GM12878 (cell line): Measurements from ENCODE around the gene SCLY. TPM values are rescaled to one million over a fixed set of nuclear protein-coding genes. Genes with fewer than 3 reads are reported as not detected.

ENCODE experiments used
- ATAC-seq: fragments of 200-7000 bp; cut with Tn5 transposase; 3 replicates; pipeline ENCODE4 v1.9.1; 2020; ENCODE audit warnings: mild to moderate bottlenecking, moderate library complexity
- BruUV-seq: library from RNA; stranded (reverse); fragments of 400-500 nt; replicated peaks from 2 replicates; lab custom pipeline; 2021; lab: Mats Ljungman, UMichigan
- CTCF ChIA-PET: fragments of 300-600 bp; sonication (Branson Sonifier 250); formaldehyde crosslinking; extraction: SDS; loops from one replicate; lab custom pipeline; 2021; ENCODE audit warnings: inconsistent platforms; lab: Yijun Ruan, JAX
- POLR2A ChIA-PET: fragments of 350-600 bp; formaldehyde crosslinking; extraction: SDS; loops from one replicate; lab custom pipeline; 2021; ENCODE audit warnings: inconsistent platforms; lab: Charles Lee
- RAD21 ChIA-PET: fragments of 300-600 bp; sonication (Branson Sonifier 250); formaldehyde crosslinking; loops from one replicate; lab custom pipeline; 2023; ENCODE audit warnings: antibody characterized with exemption; ENCODE audit not compliant: unreplicated experiment; lab: Charles Lee
- SMC1A ChIA-PET: fragments of 300-600 bp; sonication (Branson Sonifier 250); formaldehyde crosslinking; loops from one replicate; lab custom pipeline; 2023; ENCODE audit not compliant: unreplicated experiment, uncharacterized antibody; lab: Charles Lee
- DNase-seq: peaks from one replicate; pipeline ENCODE4 v3.0.0-alpha.2; 2011; ENCODE audit warnings: low read depth, low spot score
- FAIRE-seq: peaks from 3 replicates; lab custom pipeline; 2011; peaks lifted over from hg19 to GRCh38; lab: Jason Lieb, UNC
- H2AFZ ChIP-seq: 2 replicates; pipeline ENCODE4 v1.6.0; 2011; ENCODE audit warnings: low read depth, low read length, control low read depth; ENCODE audit not compliant: control insufficient read depth
- H3K27ac ChIP-seq: 2 replicates; pipeline ENCODE4 v1.5.1; 2011; ENCODE audit warnings: control low read depth; ENCODE audit not compliant: control insufficient read depth, insufficient read depth
- H3K27me3 ChIP-seq, 2 experiments: replicated peaks in 1 of 2; 2 replicates each; pipeline versions ENCODE4 v1.6.0 to v1.6.1; 2011; ENCODE audit warnings: low read length in 1 of 2; ENCODE audit not compliant: control insufficient read depth in 2 of 2, insufficient read depth in 2 of 2
- H3K36me3 ChIP-seq, 2 experiments: 2 replicates each; pipeline ENCODE4 v1.5.1; 2011; ENCODE audit warnings: low read length in 1 of 2; ENCODE audit not compliant: control insufficient read depth in 2 of 2, insufficient read depth in 2 of 2
- H3K4me1 ChIP-seq: 2 replicates; pipeline ENCODE4 v1.6.1; 2011; ENCODE audit warnings: mild to moderate bottlenecking, low read length, moderate library complexity, mixed read lengths; ENCODE audit not compliant: control insufficient read depth, insufficient read depth
- H3K4me2 ChIP-seq: 2 replicates; pipeline ENCODE4 v1.6.0; 2011; ENCODE audit warnings: control low read depth; ENCODE audit not compliant: control insufficient read depth, insufficient read depth
- H3K4me3 ChIP-seq: fragments of 200-600 bp; sonication (generic); 2 replicates; pipeline ENCODE4 v1.5.1; 2016
- H3K79me2 ChIP-seq: 2 replicates; pipeline ENCODE4 v1.6.0; 2011; ENCODE audit warnings: low read length; ENCODE audit not compliant: control insufficient read depth, insufficient read depth
- H3K9ac ChIP-seq: 2 replicates; pipeline ENCODE4 v1.8.0; 2011; ENCODE audit warnings: low read length, control low read depth, mixed read lengths; ENCODE audit not compliant: control insufficient read depth, insufficient read depth
- H3K9me3 ChIP-seq: replicated peaks from 3 replicates; pipeline ENCODE4 v1.5.1; 2011; ENCODE audit warnings: mild to moderate bottlenecking, low read length; ENCODE audit not compliant: control insufficient read depth, insufficient read depth
- H4K20me1 ChIP-seq: 2 replicates; pipeline ENCODE4 v1.6.0; 2011; ENCODE audit not compliant: control insufficient read depth, insufficient read depth
- IKZF1 ChIP-seq: fragments of 450-650 bp; conservative IDR thresholded peaks from 2 replicates; pipeline ENCODE4 v1.6.1; 2017; ENCODE audit warnings: antibody characterized with exemption, mild to moderate bottlenecking
- IRF3 ChIP-seq: fragments of 450-650 bp; IDR thresholded peaks from 2 replicates; pipeline ENCODE4 v1.6.1; 2014; ENCODE audit warnings: mild to moderate bottlenecking
- MYC ChIP-seq: IDR thresholded peaks from 2 replicates; pipeline ENCODE4 v1.6.1; 2011; ENCODE audit warnings: mild to moderate bottlenecking, low read length, moderate library complexity, inconsistent platforms; ENCODE audit not compliant: insufficient read depth, insufficient replicate concordance, insufficient read length, severe bottlenecking
- NRF1 ChIP-seq: conservative IDR thresholded peaks from 2 replicates; pipeline ENCODE4 v1.6.1; 2011; ENCODE audit warnings: mild to moderate bottlenecking, low read depth, low read length, improper control_type of control experiment
- PAX5 ChIP-seq: IDR thresholded peaks from 2 replicates; pipeline ENCODE4 v1.6.1; 2011; ENCODE audit warnings: low read depth, low read length, borderline replicate concordance
- POLR2A ChIP-seq: IDR thresholded peaks from 2 replicates; pipeline ENCODE4 v1.6.1; 2011; ENCODE audit warnings: low read depth, mild to moderate bottlenecking, low read length
- SREBF1 ChIP-seq: IDR thresholded peaks from 2 replicates; pipeline ENCODE4 v1.6.1; 2012; ENCODE audit warnings: mild to moderate bottlenecking, low read length
- STAT1 ChIP-seq: fragments of 450-650 bp; conservative IDR thresholded peaks from 2 replicates; pipeline ENCODE4 v1.6.1; 2014; ENCODE audit warnings: antibody characterized with exemption, mild to moderate bottlenecking
- YY1 ChIP-seq: IDR thresholded peaks from 2 replicates; pipeline ENCODE4 v1.6.1; 2011; ENCODE audit warnings: low read depth, mild to moderate bottlenecking, low read length
- ZZZ3 ChIP-seq: IDR thresholded peaks from 2 replicates; pipeline ENCODE4 v1.6.1; 2011; ENCODE audit warnings: low read depth; ENCODE audit not compliant: control insufficient read depth, insufficient read length
- WGBS: methylation state at CpG from one replicate; pipeline ENCODE4 v1.1.6; 2016; ENCODE audit warnings: low lambda C conversion rate; ENCODE audit not compliant: insufficient replicate concordance, insufficient coverage; ENCODE audit errors: missing lambda C conversion rate; 5-methylcytosine and 5-hydroxymethylcytosine counted together
- in situ Hi-C: fragments of 300-500 bp; cut with MboI; formaldehyde crosslinking; loops from 9 replicates; pipeline ENCODE4 v1.14.3; 2018; ENCODE audit warnings: mixed read lengths
- intact Hi-C: fragments of 100-400 bp; cut with micrococcal nuclease; formaldehyde crosslinking; loops from one replicate; pipeline ENCODE4 v1.14.2; 2022; ENCODE audit not compliant: unreplicated experiment
- polyA plus RNA-seq, 11 experiments: library from polyadenylated mRNA; depleted of rRNA in 4 of 11; unstranded in 6 of 11; stranded (reverse) in 5 of 11; fragments of >200 nt; fragmentation: Nextera tagmentation in 4 of 11; fragmentation: Illumina TruSeq in 1 of 11; extraction: Ambion mirVana in 4 of 11; extraction: Trizol in 1 of 11; gene quantifications; 1 replicate in 1 of 11; 2 replicates in 10 of 11; pipeline versions ENCODE4 v1.2.1 to v1.2.3, GENCODE V29; 2011 to 2016; ENCODE audit warnings: inconsistent platforms in 2 of 11, missing spikeins in 2 of 11, low read depth in 1 of 11
- total RNA-seq, 4 experiments: library from RNA; depleted of rRNA in 3 of 4; stranded (reverse); fragments of >200 nt in 3 of 4; fragmentation: Illumina TruSeq in 1 of 4; extraction: Trizol in 1 of 4; gene quantifications; 2 replicates each; pipeline versions ENCODE4 v1.2.1 to v1.2.3, GENCODE V29; 2013 to 2021
- TF ChIP-seq, protein P1 (sequence below): IDR thresholded peaks from 2 replicates; pipeline ENCODE4 v1.6.1; 2012; ENCODE audit warnings: low read length, inconsistent platforms
- TF ChIP-seq, protein P2 (sequence below): fragments of 450-650 bp; formaldehyde crosslinking; IDR thresholded peaks from 2 replicates; pipeline ENCODE4 v1.4.0; 2022; ENCODE audit warnings: mild to moderate bottlenecking, moderate library complexity

The SCLY gene
- total and polyA plus RNA-seq, 10 of the 15 experiments (the other 5 are each of a cell fraction or from before 2014, with no cell fraction given), result 3.3 to 49.1 (median 32.3) TPM

GRCh38 chr2:238023608-238024007 is 37.2 kb upstream of the SCLY start:
- ATAC-seq (no peak), FAIRE-seq (no peak), DNase-seq (no peak)
- Histone ChIP-seq H3K9me3 (no peaks in the 10 kb centered on the region), H3K4me1 (no peaks in the 10 kb centered on the region), H3K9ac (no peak overlapping the region), H3K27ac (no peak overlapping the region), H4K20me1 (no peaks in the 10 kb centered on the region), H3K4me2 (no peak overlapping the region), H3K36me3 (peaks cover 0 to 7% of the 10 kb centered on the region in 2 experiments; a peak in 3 of 4 replicates), H3K79me2 (no peaks in the 10 kb centered on the region), H3K4me3 (no peak overlapping the region), H3K27me3 (no peaks in the 10 kb centered on the region), H2AFZ (no peak overlapping the region)
- 100% methylated on average over 2 of the region's 2 CpGs for WGBS
- ChIA-PET POLR2A (no interaction called here), RAD21 (no interaction called here), CTCF (interaction anchor here (1.0 kb wide), 1 partner anchor 51 kb away, joined by 3 read pairs; no protein-coding TSS in a partner anchor), SMC1A (no interaction called here)
- in situ Hi-C loops (no loop called here), intact Hi-C loops (no loop called here)
- BruUV-seq, result no TSS peak
- TF ChIP-seq IKZF1, result no peak
- no peak for TF ChIP-seq SREBF1
- no peak for TF ChIP-seq NRF1
- TF ChIP-seq, protein P1, sequence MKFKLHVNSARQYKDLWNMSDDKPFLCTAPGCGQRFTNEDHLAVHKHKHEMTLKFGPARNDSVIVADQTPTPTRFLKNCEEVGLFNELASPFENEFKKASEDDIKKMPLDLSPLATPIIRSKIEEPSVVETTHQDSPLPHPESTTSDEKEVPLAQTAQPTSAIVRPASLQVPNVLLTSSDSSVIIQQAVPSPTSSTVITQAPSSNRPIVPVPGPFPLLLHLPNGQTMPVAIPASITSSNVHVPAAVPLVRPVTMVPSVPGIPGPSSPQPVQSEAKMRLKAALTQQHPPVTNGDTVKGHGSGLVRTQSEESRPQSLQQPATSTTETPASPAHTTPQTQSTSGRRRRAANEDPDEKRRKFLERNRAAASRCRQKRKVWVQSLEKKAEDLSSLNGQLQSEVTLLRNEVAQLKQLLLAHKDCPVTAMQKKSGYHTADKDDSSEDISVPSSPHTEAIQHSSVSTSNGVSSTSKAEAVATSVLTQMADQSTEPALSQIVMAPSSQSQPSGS, result no peak
- TF ChIP-seq MYC, result no peak
- no peak for TF ChIP-seq ZZZ3

DNA sequence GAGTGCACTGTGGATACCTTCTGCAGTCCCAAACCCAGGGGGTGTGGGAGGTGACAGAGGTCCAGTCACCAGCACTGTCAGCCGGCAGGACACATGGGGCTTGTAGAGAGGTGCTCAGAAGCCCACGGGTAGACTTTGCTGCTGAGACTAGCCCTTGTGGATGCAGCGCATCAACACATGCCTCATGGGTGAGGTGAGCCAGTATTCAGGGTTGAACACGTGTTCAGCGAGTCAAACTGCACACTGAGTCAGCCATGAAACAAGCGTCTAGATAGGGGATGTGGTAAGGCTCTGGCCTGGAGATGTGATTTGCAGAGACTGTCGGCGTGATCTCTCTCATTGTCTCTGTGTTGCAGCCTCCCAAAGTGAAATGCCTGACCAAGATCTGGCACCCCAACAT is 35.8 kb upstream of the SCLY start:
- DNase-seq (no peak), FAIRE-seq (no peak), ATAC-seq (no peak)
- H3K4me2 ChIP-seq, result no peak overlapping the region
- ChIA-PET POLR2A (no interaction called here), RAD21 (no interaction called here), CTCF (interaction anchor here (0.7 kb wide), 1 partner anchor 52 kb away, joined by 3 read pairs; no protein-coding TSS in a partner anchor), SMC1A (no interaction called here)
- no peak overlapping the region for H3K27ac ChIP-seq
- H3K27me3 ChIP-seq, result no peaks in the 10 kb centered on the region
- no peaks in the 10 kb centered on the region for H3K4me1 ChIP-seq
- H2AFZ ChIP-seq, result no peak overlapping the region
- intact Hi-C loops, result no loop called here
- in situ Hi-C loops, result no loop called here
- WGBS, result 92% methylated on average over 8 of the region's 8 CpGs
- no TSS peak for BruUV-seq
- no peak overlapping the region for H3K9ac ChIP-seq
- no peak overlapping the region for H3K4me3 ChIP-seq
- peaks cover 0 to 7% of the 10 kb centered on the region in 2 experiments; a peak in 3 of 4 replicates for H3K36me3 ChIP-seq
- no peaks in the 10 kb centered on the region for H4K20me1 ChIP-seq
- no peaks in the 10 kb centered on the region for H3K79me2 ChIP-seq
- H3K9me3 ChIP-seq, result no peaks in the 10 kb centered on the region
- no peak for TF ChIP-seq IRF3
- TF ChIP-seq, protein P2, sequence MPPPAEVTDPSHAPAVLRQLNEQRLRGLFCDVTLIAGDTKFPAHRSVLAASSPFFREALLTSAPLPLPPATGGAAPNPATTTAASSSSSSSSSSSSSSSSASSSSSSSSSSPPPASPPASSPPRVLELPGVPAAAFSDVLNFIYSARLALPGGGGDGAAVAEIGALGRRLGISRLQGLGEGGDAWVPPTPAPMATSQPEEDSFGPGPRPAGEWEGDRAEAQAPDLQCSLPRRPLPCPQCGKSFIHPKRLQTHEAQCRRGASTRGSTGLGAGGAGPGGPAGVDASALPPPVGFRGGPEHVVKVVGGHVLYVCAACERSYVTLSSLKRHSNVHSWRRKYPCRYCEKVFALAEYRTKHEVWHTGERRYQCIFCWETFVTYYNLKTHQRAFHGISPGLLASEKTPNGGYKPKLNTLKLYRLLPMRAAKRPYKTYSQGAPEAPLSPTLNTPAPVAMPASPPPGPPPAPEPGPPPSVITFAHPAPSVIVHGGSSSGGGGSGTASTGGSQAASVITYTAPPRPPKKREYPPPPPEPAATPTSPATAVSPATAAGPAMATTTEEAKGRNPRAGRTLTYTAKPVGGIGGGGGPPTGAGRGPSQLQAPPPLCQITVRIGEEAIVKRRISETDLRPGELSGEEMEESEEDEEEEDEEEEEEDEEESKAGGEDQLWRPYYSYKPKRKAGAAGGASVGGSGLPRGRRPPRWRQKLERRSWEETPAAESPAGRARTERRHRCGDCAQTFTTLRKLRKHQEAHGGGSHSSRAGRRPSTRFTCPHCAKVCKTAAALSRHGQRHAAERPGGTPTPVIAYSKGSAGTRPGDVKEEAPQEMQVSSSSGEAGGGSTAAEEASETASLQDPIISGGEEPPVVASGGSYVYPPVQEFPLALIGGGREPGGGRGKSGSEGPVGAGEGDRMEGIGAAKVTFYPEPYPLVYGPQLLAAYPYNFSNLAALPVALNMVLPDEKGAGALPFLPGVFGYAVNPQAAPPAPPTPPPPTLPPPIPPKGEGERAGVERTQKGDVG (CRISPR knock-in tag), result no peak
- no peak for TF ChIP-seq STAT1
- TF ChIP-seq POLR2A, result no peak
- TF ChIP-seq PAX5, result no peak
- TF ChIP-seq YY1, result no peak
